ENCODE results near the gene RSRP1. TPM values are rescaled to one million over a fixed set of nuclear protein-coding genes. Genes with fewer than 3 reads are reported as not detected.

Gene RSRP1
- total RNA-seq, 1 experiment from 2014 or later, result 55.1 TPM

GRCh38 chr1:25219661-25220251, 27.5 kb downstream of the RSRP1 start:
- no peak overlapping the region for H2AFZ ChIP-seq (ENCODE audit: low read length)
- Mint-ChIP-seq H3K27ac (no peak overlapping the region; a peak in 1 of 7 replicates), H3K36me3 (ENCODE audit: insufficient read depth in 1 of 3, low read depth in 3 of 3) (peaks cover 8 to 37% (median 32%) of the 10 kb centered on the region in 3 experiments; a peak in 6 of 7 replicates), H3K4me1 (no peaks in the 10 kb centered on the region), H3K27me3 (ENCODE audit: low read depth) (no peaks in the 10 kb centered on the region), H3K9me3 (no peaks in the 10 kb centered on the region), H3K4me3 (no peak overlapping the region)
- no peak overlapping the region for H3K4ac ChIP-seq (ENCODE audit: low read depth, low read length)
- no peak overlapping the region for H3K9ac ChIP-seq (ENCODE audit: extremely low read depth, insufficient read length, low read length)
- no peaks in the 10 kb centered on the region for H3K79me2 ChIP-seq (ENCODE audit: insufficient read depth, low read length)
- H3K4me2 ChIP-seq (ENCODE audit: insufficient read depth, insufficient read length, low read length), result no peak overlapping the region
- no peak overlapping the region for H2BK15ac ChIP-seq (ENCODE audit: low read depth, low read length)
- H3K23ac ChIP-seq (ENCODE audit: insufficient read length, low read depth, low read length), result no peak overlapping the region
- H4K8ac ChIP-seq (replicated peaks; ENCODE audit: insufficient read length, low read depth, low read length), result no peak overlapping the region
- H2BK12ac ChIP-seq (ENCODE audit: insufficient read length, low read depth, low read length), result no peak overlapping the region
- no peak for DNase-seq
- no peak overlapping the region for H4K91ac ChIP-seq (ENCODE audit: insufficient read length, low read depth, low read length)
- no peak for TF ChIP-seq CTCF (conservative IDR thresholded peaks at IDR 0.05)
- no peaks in the 10 kb centered on the region for H4K20me1 ChIP-seq (ENCODE audit: control insufficient read depth, insufficient read depth, insufficient read length)
- no CpG with 5 or more reads among the region's 9 CpGs for WGBS (ENCODE audit: extremely low coverage, insufficient read length, low lambda C conversion rate)
- no peaks in the 10 kb centered on the region for H3K9me3 ChIP-seq (ENCODE audit: control insufficient read depth, low read depth, low read length)
- H3K27ac ChIP-seq (ENCODE audit: insufficient read length, low read depth, low read length), result no peak overlapping the region
- H3K56ac ChIP-seq (ENCODE audit: insufficient read length, low read depth, low read length), result no peak overlapping the region
- no peaks in the 10 kb centered on the region for H3K79me1 ChIP-seq (ENCODE audit: insufficient read depth, low read depth, low read length, poor library complexity, severe bottlenecking)
- H2AK5ac ChIP-seq (ENCODE audit: insufficient read length, low read length), result no peak overlapping the region
- no peak overlapping the region for H3T11ph ChIP-seq (ENCODE audit: low read length)
- H2BK5ac ChIP-seq (ENCODE audit: insufficient read length, low read length), result no peak overlapping the region
- H3K27me3 ChIP-seq (ENCODE audit: insufficient read depth, low read length), result no peaks in the 10 kb centered on the region
- H2BK20ac ChIP-seq (ENCODE audit: low read depth, low read length, poor library complexity, severe bottlenecking), result no peak overlapping the region
- no peak overlapping the region for H4K5ac ChIP-seq (ENCODE audit: insufficient read length, low read depth, low read length)
- H2BK120ac ChIP-seq (ENCODE audit: low read depth, low read length, poor library complexity, severe bottlenecking), result no peak overlapping the region
- H3K23me2 ChIP-seq (ENCODE audit: insufficient read length, low read depth, low read length, poor library complexity, severe bottlenecking), result no peaks in the 10 kb centered on the region
- no peak overlapping the region for H3K18ac ChIP-seq (ENCODE audit: insufficient read length, low read depth, low read length)
- H3K14ac ChIP-seq (ENCODE audit: insufficient read depth, low read length), result no peak overlapping the region
- no peaks in the 10 kb centered on the region for H3K4me1 ChIP-seq (ENCODE audit: insufficient read depth, low read length)
